Epithelial cell of proximal tubule (primary cell): ENCODE measurements around the gene GLIS2. TPM values are rescaled to one million over a fixed set of nuclear protein-coding genes. Genes with fewer than 3 reads are reported as not detected.

ENCODE experiments used
- DNase-seq: peaks from one replicate; pipeline ENCODE4 v3.0.0-alpha.2; 2011; ENCODE audit warnings: low read depth
- H3K4me3 ChIP-seq: 2 replicates; pipeline ENCODE4 v1.5.1; 2011; ENCODE audit warnings: low read depth, mild to moderate bottlenecking, low read length
- total RNA-seq: library from RNA; depleted of rRNA; stranded (reverse); fragments of >200 nt; gene quantifications from 2 replicates; pipeline ENCODE4 v1.2.3, GENCODE V29; 2015
- TF ChIP-seq, protein P1 (sequence below): conservative IDR thresholded peaks from 2 replicates; pipeline ENCODE4 v1.5.1; 2012; ENCODE audit warnings: low read depth, mild to moderate bottlenecking, low read length

Gene GLIS2
- total RNA-seq, 1 donor from 2014 or later, result 4.6 TPM

DNA sequence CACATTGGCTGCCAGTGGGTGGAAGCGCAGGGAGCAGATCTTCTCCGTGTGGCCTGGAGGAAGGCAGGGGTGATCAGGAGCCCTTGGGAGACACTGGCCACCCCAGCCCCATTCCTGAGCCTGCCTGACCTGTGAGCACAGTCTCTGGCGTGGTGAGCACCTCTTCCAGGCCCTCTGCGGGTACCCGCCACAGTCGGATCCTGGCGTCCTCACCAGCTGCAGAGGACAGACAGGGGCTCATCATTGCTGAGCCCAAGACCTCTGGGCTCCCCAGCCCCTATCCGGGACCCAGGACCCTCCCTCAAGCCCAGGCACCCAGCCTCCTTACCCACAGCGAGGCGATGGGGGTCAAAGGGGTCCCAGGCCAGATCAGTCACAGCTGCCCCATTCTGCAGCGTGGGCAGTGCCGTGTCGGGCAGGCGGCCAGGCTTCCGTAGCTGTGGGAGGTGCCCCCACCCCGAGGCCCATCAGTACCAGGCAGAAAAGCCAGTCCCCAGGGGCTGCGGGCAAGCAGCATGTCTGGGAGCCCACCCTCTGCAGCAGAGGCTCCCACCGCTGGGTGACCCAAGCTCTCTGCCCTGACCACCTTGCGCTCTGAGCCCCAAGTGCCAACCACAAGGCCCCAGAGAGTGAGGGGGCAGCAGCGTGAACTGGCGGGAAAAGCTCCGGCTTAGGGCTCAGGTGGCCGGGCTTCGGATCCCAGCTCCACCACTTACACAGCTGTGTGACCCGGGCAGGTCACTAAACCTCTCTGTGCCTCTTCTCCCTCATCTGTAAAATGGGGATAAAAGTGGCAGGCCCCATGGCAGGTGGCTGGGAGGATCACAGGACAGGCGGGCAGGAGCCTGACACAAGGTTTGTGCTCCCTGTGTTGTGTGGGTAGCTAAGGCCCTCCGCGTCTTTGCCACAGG, 45.4 kb downstream of the GLIS2 start:
- DNase-seq, result no peak
- TF ChIP-seq, protein P1, sequence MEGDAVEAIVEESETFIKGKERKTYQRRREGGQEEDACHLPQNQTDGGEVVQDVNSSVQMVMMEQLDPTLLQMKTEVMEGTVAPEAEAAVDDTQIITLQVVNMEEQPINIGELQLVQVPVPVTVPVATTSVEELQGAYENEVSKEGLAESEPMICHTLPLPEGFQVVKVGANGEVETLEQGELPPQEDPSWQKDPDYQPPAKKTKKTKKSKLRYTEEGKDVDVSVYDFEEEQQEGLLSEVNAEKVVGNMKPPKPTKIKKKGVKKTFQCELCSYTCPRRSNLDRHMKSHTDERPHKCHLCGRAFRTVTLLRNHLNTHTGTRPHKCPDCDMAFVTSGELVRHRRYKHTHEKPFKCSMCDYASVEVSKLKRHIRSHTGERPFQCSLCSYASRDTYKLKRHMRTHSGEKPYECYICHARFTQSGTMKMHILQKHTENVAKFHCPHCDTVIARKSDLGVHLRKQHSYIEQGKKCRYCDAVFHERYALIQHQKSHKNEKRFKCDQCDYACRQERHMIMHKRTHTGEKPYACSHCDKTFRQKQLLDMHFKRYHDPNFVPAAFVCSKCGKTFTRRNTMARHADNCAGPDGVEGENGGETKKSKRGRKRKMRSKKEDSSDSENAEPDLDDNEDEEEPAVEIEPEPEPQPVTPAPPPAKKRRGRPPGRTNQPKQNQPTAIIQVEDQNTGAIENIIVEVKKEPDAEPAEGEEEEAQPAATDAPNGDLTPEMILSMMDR, result no peak
- H3K4me3 ChIP-seq, result no peak overlapping the region

DNA sequence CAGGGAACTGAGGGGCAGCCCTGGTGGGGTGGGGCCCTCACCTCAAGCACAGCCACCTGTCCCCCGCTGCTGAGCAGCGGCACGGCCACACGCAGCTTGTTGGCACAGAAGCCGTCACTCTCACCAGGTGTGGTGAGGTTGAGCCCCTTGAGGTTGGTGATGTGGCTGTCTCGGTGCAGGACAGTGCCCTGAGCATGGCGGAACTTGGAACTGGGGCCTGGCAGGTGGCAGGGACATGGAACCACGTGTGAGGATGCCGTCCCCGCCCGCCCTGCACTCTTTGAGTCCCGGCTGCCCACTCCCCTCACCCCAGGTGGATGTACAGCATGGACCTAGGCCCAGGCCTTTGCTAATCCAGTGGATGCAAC, 46.1 kb downstream of the GLIS2 start:
- no peak overlapping the region for H3K4me3 ChIP-seq
- TF ChIP-seq, protein P1, result no peak
- DNase-seq, result no peak

DNA sequence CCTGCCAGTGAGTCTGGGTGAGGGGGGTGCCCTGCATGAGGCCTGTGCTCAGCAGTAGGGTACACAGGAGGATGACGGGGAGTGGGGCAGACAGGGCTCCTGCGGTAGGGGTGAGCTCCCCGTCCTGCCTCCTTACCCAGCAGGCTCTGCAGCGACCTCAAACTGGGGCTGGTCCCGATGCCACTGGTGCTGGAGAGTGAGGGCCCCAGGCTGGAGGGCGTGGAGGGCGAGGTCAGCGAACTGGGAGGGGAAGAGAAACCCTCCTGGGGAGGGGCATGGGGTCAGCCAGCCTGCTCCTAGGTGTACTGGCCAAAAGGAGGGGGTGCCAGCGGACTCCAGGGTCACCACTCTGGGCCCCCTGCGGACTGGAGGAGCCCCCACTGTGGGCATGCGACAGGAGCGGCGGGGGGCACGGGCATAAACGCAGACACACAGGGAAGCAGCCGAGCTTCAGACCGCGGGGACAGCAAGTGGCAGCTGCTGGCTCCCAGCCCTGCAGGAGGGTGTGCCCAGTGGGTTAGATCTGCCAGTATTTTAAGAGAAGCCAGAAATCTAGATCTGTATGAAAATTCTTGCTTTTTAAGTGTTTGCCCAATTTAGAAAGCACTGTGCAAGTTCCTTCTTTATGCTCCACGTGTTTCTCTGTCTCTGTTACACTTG, 46.7 kb downstream of the GLIS2 start:
- no peak overlapping the region for H3K4me3 ChIP-seq
- TF ChIP-seq, protein P1, result no peak
- DNase-seq, result no peak

DNA sequence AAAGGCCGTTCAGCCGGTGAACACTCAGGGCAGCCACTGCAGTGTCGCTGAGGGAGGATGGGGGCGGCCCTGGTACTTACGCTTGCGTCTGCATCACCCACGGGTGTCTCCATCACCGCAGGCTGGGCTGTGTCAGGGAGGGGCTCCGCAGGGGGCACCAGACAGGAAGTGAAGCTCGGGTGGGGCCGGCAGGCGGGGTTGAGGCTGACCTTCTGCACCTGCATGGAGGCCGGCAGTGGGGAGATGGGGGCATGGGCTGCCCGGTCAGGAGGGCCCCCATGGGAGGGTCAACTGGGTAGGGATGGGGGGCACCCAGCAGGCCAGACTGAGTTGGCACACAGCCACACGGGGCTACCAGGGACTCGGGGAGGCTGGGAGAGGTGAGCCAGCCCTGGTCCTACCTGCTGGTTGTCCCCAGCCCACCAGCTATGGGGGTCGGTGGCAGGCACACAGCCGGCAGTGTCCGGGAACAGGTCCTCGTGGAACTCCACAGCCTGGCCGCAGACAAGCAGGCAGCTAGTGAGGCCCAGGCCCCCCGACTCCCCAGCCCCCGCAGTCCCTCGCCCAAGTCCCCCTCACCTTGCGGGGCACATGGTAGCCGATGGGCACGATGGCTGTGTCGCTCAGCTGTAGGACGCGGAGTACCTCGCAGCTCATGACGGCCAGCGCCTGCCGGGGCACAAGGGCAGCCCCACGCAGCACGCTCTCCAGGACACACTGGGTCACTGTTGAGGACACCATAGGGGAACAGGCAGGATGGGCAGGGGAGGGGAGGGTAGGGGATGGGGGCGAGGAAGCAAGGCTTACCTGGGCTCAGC, 48.5 kb downstream of the GLIS2 start:
- TF ChIP-seq, protein P1, result no peak
- H3K4me3 ChIP-seq, result no peak overlapping the region
- DNase-seq, result no peak

DNA sequence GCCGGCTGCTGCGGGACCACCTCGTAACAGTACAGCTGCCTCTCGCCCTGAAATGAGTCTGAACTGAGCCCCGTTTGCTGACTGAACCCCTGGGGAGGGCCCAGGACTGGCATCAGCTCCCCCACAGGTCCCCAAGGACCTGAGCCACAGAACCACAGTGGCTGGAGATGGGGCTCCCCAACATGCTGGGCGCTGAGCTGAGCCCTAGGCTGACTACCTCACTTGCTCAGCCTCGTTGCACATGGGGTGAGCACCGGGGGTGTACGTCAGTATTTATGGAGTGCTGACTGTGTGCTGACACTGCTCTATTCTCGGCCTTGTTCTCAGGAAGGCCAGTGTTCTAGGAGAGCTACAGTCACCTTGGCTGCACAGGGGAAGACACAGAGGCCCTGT, 49.1 kb downstream of the GLIS2 start:
- TF ChIP-seq, protein P1, result no peak
- no peak for DNase-seq
- no peak overlapping the region for H3K4me3 ChIP-seq

DNA sequence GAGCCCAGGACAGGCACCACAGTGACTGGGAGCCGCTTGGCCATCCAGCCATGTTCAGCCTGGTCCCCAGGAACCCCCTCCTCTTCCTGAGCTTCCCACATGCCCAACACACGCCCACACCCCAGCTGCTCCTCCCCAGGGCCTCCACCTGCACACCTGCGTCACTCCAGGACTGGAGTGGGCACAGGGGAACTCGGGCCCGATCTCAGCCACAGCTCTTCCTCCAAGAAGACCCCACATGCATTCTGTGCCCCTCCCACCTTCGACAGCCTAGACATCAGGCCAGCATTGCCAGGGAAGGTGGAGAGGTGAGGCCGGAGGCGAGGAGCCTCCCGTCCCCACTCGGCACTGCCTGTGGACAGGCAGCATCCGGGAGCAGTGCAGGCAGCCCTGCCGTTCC, 49.7 kb downstream of the GLIS2 start:
- TF ChIP-seq, protein P1, result no peak
- DNase-seq, result no peak
- H3K4me3 ChIP-seq, result no peak overlapping the region
